HG02943 (cell line): Measurements from ENCODE around the gene UQCRH.
A peak's percentile ranks its signal among the peaks of the same experiment; 100 is the strongest.

Source experiments
- ATAC-seq: cut with Tn5 transposase; IDR thresholded peaks from one replicate; pipeline ENCODE4 v1.9.1; 2021; ENCODE audit warnings: mild to moderate bottlenecking, low read depth, moderate library complexity; ENCODE audit not compliant: unreplicated experiment

The UQCRH gene

DNA sequence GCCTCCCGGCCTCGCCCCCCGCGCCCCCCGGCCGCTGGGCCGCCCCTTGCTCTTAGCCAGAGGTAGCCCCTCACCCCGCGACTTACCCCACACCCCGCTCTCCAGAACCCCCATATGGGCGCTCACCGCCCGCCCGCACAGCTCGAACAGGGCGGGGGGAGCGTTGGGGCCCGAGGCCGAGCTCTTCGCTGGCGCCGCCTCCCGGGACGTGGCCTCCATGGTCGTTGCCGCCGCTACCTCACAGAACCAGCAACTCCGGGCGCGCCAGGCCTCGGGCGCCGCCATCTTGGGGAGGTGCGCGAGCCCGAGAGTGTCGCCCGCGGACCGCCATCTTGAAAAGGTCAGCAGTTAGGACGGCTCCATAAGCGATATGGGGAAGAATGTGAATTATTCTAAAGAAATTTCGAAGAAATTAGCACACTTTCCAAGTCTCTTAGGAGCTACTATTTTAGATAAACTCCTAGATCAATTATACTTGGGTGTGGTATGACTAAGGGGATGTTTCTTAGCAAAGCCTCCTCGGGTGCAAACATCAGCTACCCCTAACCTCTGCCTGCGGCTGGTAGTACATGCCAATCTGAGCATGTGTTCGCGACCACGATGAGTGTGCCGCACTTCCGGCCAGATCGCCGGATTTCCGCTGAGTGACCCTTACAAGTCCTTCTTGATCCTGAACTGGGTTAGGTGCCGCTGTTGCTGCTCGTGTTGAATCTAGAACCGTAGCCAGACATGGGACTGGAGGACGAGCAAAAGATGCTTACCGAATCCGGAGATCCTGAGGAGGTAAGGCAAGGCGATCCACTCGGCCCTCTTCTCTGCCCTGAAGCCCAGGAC is at the start of gene UQCRH, which contains the start of gene LRRC41:
Gene UQCRH, plus strand, starts transcription at position 661 of the 834 bp plus-strand sequence. Its CDS starts 69 bp downstream, at position 730.
Gene LRRC41, minus strand, starts transcription at position 579 of the 834 bp plus-strand sequence. Its CDS starts 294 bp downstream, at position 285.
- peak; percentile 79 for ATAC-seq

- ATAC-seq = no peak
Observed at GRCh38 chr1:46254668-46255067, 48.8 kb upstream of the UQCRH start.

- no peak for ATAC-seq
Observed at GRCh38 chr1:46256523-46256922, 47.0 kb upstream of the UQCRH start.

DNA sequence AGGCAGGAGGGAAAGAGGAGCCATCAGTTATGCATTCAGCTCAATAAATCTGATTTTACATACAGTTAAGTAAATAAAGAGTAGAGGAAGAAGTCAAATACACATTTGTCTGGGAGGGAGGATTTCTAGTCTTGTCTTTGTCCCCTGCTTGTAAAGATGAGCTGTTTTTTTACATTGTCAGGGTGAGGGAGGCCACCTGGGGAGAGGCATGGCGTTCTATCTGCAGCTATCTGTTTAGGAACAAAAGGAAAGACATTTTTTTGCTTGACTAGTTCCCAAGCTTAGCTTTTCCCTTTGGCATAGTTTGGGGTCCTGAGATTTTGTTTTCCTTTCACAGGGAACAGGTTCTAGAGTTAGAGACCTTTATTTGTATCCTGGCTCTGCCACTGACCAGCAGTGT is 41.0 kb upstream of the UQCRH start:
- ATAC-seq = no peak

DNA sequence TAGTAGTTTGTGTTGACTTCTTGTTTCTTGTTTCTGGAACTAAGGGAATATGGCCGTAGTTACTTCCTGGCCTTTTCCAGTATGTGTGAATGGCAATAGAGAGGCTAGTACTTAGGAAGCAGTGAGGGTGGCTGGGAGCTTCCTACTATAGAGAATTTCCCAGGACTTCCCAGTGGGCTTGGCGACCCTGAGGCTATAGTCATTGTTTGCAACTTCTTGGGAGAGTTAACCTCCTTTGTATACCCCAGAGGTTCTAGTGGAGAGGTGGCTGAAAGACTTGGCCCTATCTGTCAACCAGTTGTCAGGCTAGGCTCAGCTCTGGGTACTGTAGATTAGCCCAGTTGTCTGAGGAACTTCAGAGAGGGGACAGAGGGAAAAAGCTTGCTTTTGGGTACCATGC is 40.4 kb upstream of the UQCRH start:
- no peak for ATAC-seq

GRCh38 chr1:46268578-46268977 is 34.9 kb upstream of the UQCRH start:
- no peak for ATAC-seq

DNA sequence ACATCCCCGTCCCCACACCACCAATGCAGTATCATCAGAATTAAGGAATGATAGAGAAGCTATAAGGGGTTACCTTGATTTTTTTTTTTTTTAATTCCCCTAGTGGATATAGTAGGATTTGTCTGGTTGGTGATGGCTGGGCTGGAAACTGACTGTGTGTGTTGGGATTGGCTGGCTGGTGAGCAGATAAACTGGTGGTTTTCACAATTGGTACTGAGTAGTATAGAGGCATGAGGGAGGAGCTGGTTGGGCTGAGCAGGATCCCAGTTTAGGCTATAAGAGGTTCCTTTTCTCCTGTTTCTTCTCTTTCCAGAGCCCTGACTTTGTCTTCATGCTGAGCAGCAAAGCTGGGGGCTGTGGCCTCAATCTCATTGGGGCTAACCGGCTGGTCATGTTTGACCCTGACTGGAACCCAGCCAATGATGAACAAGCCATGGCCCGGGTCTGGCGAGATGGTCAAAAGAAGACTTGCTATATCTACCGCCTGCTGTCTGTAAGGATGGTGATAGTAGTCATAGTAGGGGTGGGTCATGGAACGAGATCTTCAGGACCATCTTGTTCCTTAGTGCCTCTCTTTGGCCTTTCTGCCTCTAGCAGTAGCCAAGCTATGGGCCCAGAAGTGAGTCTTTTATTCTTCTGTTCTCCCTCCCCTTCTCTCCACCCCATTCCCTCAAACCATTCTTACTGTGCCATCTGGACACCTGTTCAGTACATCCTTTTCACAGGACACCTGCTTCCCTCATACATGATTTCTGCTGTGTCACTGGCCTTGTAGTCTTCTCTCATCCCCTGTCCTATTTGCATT is 29.1 kb upstream of the UQCRH start:
- no peak for ATAC-seq

GRCh38 chr1:46275030-46275337 is 28.5 kb upstream of the UQCRH start:
- no peak for ATAC-seq

- no peak for ATAC-seq
Observed at GRCh38 chr1:46277658-46278373, 25.7 kb upstream of the UQCRH start.

GRCh38 chr1:46278807-46279206 is 24.7 kb upstream of the UQCRH start:
- ATAC-seq = no peak

DNA sequence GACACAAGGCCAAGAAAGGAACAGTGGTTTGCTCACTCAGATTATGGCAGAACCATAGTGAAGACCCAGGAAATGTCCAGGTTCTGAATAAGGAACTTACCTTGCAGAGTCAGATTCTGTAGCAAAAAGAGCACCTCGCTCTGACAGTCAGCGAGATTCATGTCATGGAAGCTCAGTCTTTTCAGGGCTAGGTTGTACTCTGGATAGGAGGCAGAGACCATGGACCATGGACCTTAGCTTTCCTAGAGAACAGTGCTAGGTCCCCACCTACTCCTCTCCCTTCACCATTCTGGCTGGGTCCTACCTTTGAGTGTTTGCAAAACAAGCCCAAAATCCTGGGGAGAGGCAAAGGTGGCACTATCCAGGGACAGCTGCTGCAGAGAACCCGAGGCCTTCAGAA is 23.4 kb upstream of the UQCRH start:
- no peak for ATAC-seq

- ATAC-seq = no peak
Observed at GRCh38 chr1:46281021-46281420, 22.5 kb upstream of the UQCRH start.

- ATAC-seq = no peak
Observed at GRCh38 chr1:46284058-46284457, 19.4 kb upstream of the UQCRH start.

DNA sequence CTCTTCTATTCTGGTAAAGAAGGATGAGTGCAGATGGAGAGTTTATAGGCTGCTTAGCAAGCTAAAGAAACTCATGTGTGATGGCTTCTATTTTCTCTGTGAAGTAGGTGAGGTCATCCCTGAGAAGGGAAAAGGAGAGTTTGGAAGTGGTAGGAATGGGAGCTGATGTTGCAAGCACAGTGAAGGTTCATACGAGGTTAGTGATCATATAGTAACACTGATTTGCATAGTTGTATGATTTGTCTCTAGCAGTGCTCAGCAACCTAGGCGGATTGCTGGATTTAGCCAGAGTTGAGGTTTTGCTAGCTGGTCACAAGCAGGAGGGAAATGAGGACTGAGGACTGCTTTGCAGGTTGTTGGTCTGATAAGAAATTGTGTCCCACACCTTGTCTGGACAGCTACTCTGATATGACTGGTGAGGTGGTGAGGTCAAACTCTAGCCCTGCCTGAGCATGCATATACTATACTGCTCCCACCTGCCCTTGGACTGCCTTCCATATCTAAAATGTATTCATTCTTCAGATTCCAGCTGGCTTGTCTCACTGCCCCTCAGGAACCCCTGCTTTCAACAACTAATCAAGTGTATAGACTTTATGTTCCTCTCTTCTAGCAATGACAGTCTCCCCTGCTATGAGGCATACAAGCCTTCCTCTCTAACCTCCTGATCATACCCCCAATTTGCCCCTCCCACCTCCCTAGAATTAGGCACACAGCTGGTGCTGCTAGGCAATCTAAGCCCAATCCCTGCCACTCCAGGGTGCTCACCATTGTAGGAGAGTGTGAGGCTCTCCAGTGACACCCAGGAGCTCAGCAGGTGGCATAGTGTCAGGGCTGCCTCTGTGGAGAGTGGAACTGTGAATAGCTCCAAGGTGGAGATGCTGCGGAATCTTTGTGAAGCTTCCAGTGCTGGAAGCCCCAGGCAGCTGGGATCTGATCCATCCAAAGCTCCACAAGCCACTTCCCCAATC is 18.6 kb upstream of the UQCRH start:
- ATAC-seq = no peak

DNA sequence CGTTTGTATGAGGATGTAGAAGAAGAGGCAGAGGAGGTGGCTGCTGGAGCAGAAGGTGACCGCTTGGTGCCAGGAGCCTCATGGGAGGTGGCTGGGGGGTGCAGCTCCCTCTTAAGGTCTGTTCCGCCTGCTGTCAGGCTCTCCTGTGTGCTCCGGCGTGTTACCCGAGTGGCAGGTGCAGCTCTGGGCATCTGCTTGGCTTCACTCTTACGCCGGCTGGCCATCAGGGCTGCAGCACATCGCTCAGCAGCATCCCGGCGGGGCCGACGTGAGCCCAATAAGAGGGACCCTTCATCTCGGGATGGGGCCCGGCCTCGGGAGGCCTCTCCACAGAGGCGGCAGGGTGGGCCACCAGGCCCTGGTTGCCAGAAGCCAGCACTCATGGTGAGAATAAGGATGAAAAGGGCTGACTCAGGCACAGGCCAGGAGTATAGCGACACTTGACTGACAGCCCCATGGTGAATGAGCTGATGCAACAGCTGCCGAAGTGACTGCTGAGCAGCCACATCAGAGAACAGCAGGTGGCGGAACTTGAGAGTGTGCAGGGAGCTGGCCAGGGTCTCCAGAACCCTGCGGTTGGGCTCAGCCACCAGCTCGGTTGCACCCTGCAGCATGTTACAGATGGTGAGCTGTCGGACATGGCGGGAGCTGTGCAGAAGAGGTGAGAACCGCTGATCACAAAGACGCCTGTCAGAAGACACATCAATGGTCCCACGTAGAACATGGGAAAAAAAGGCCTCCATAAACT is 17.6 kb upstream of the UQCRH start:
- no peak for ATAC-seq

DNA sequence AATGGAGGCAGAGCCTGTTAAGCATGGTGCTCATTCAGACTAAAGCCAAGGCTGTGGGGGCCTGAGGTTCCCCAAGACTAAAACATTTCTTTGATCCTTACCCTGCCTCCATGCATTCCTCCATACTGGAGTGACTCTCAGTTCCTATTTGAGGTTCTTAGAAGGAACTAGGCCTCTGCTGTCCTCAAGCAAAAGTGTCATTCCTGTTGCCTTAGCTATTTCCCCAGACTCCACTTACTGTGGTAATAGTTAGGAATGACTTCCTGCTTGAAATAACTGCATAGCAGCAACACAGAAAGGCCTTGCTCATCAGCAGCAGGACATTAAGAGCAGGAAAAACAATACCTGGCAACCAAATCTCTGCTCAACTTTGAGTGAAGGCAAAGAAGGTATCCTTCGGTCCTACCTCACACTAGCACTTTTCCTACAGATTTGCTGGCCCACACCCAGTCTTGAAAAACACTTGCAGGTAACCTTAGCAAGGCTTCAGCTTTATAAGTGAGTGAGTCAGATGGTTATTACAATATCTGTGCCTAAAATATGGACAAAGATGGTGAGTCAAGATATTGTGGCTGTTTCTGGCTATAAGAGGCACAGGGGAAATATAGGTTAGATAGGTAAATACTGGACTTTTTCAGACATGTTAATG is 14.9 kb upstream of the UQCRH start:
- ATAC-seq = no peak

DNA sequence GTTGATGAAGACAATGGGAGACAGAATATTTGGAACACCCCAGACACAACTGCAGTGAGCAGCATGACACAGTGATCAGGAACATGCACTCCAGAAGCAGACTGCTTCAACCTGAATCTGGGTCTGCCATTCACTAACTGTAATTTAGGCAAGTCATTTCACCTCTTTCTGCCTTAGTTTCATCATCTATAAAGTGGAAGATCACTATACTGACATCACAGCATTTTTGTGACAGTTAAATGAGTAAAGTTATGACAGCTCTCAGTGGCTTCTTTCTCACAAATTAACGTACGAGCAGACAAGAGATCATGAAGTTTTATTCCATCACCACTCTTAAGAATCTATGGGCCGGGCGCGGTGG is 14.4 kb upstream of the UQCRH start:
- no peak for ATAC-seq

GRCh38 chr1:46289976-46290375 is 13.5 kb upstream of the UQCRH start:
- no peak for ATAC-seq

- ATAC-seq = no peak
Observed at GRCh38 chr1:46295306-46295705, 8.2 kb upstream of the UQCRH start.
